Measurements from ENCODE around the gene NFAM1.

- TF ChIP-seq CTCF (conservative IDR thresholded peaks at IDR 0.05; ENCODE audit: low read length) (no peak), EZH2phosphoT487 (IDR thresholded peaks at IDR 0.05; ENCODE audit: borderline replicate concordance) (no peak)
These were observed 66.1 kb downstream of the NFAM1 start for GRCh38 chr22:42365942-42366695.

All from Loucy (cell line).